GM10847 (cell line): ENCODE data around the gene CAND2.

ENCODE experiments used
- POLR2A ChIP-seq: IDR thresholded peaks from 2 replicates; pipeline ENCODE4 v1.6.1; 2011; ENCODE audit not compliant: insufficient read length; ENCODE audit errors: extremely low read depth

The CAND2 gene

GRCh38 chr3:12759693-12760565 is 36.6 kb upstream of the CAND2 start:
- TF ChIP-seq POLR2A: no peak

GRCh38 chr3:12764171-12764776 is 32.2 kb upstream of the CAND2 start:
- TF ChIP-seq POLR2A: no peak

- TF ChIP-seq POLR2A: no peak
Measured at GRCh38 chr3:12766541-12766940, 29.9 kb upstream of the CAND2 start.

- no peak for TF ChIP-seq POLR2A
Measured at GRCh38 chr3:12768579-12769527, 27.6 kb upstream of the CAND2 start.

GRCh38 chr3:12769761-12770160 is 26.7 kb upstream of the CAND2 start:
- TF ChIP-seq POLR2A: no peak

- no peak for TF ChIP-seq POLR2A
Measured at GRCh38 chr3:12771236-12771635, 25.2 kb upstream of the CAND2 start.

- TF ChIP-seq POLR2A: no peak
Measured at GRCh38 chr3:12772462-12772861, 24.0 kb upstream of the CAND2 start.

- TF ChIP-seq POLR2A: no peak
Measured at GRCh38 chr3:12773030-12773709, 23.3 kb upstream of the CAND2 start.

GRCh38 chr3:12773710-12774086 is 22.8 kb upstream of the CAND2 start:
- no peak for TF ChIP-seq POLR2A

GRCh38 chr3:12774619-12775018 is 21.9 kb upstream of the CAND2 start:
- TF ChIP-seq POLR2A: no peak

GRCh38 chr3:12775226-12775625 is 21.3 kb upstream of the CAND2 start:
- no peak for TF ChIP-seq POLR2A

- TF ChIP-seq POLR2A: no peak
Measured at GRCh38 chr3:12777171-12777570, 19.3 kb upstream of the CAND2 start.

GRCh38 chr3:12780751-12781150 is 15.7 kb upstream of the CAND2 start:
- TF ChIP-seq POLR2A: no peak

GRCh38 chr3:12782172-12782815 is 14.2 kb upstream of the CAND2 start:
- TF ChIP-seq POLR2A: no peak
